SU-DHL-6 (cell line): ENCODE measurements around the gene STAMBPL1.

Experiments used
- H2AFZ ChIP-seq: fragments of 200-600 bp; sonication (generic); 2 replicates; pipeline ENCODE4 v1.6.1; 2014; ENCODE audit warnings: low read depth, mild to moderate bottlenecking, moderate library complexity, mixed read lengths, antibody characterized with exemption, low read length; ENCODE audit not compliant: severe bottlenecking
- H3F3A ChIP-seq: fragments of 200-600 bp; shearing (Covaris generic); 2 replicates; pipeline ENCODE4 v1.6.0; 2016; ENCODE audit warnings: antibody characterized with exemption, mild to moderate bottlenecking; ENCODE audit not compliant: insufficient read depth
- H3K27ac ChIP-seq: fragments of 200-600 bp; sonication (generic); 2 replicates; pipeline ENCODE4 v1.5.1; 2016; ENCODE audit warnings: low read depth, mild to moderate bottlenecking, low read length, moderate library complexity, mixed read lengths
- H3K27me3 ChIP-seq: fragments of 200-600 bp; sonication (generic), shearing (Covaris generic); 2 replicates; pipeline ENCODE4 v1.6.0; 2014; ENCODE audit warnings: mild to moderate bottlenecking, low read length
- H3K36me3 ChIP-seq: fragments of 200-600 bp; sonication (generic); 2 replicates; pipeline ENCODE4 v1.6.1; 2014; ENCODE audit warnings: mild to moderate bottlenecking, low read length, mixed read lengths
- H3K4me2 ChIP-seq: fragments of 300-600, 200-600 bp; shearing (Covaris generic), sonication (generic); 2 replicates; pipeline ENCODE4 v1.6.0; 2014; ENCODE audit warnings: low read length, low read depth, mild to moderate bottlenecking; ENCODE audit not compliant: poor library complexity, severe bottlenecking
- H3K4me3 ChIP-seq: fragments of 200-600 bp; sonication (generic); 2 replicates; pipeline ENCODE4 v1.5.1; 2014; ENCODE audit warnings: antibody characterized with exemption, low read length, mild to moderate bottlenecking, mixed read lengths; ENCODE audit not compliant: insufficient read depth, poor library complexity, severe bottlenecking
- H3K79me2 ChIP-seq: fragments of 200-600 bp; sonication (generic); 2 replicates; pipeline ENCODE4 v1.6.1; 2014; ENCODE audit warnings: mild to moderate bottlenecking, low read length, moderate library complexity; ENCODE audit not compliant: insufficient read depth
- H3K9ac ChIP-seq: fragments of 200-600 bp; sonication (generic); 2 replicates; pipeline ENCODE4 v1.7.0; 2014; ENCODE audit warnings: mild to moderate bottlenecking, low read length
- H3K9me2 ChIP-seq: fragments of 200-600 bp; sonication (generic); replicated peaks from 2 replicates; pipeline ENCODE4 v1.6.1; 2014; ENCODE audit warnings: low read length; ENCODE audit not compliant: insufficient read depth
- H3K9me3 ChIP-seq: fragments of 200-600 bp; sonication (generic); 2 replicates; pipeline ENCODE4 v1.6.1; 2014; ENCODE audit warnings: low read length, mixed read lengths; ENCODE audit not compliant: insufficient read depth
- H4K20me1 ChIP-seq: fragments of 200-600 bp; sonication (generic); 2 replicates; pipeline ENCODE4 v1.6.1; 2014; ENCODE audit warnings: low read depth, mild to moderate bottlenecking, antibody characterized with exemption, low read length, moderate library complexity, mixed read lengths
- CTCF ChIP-seq: fragments of 200-600 bp; sonication (generic); IDR thresholded peaks from one replicate; pipeline ENCODE4 v1.5.1; 2017; ENCODE audit warnings: antibody characterized with exemption, mild to moderate bottlenecking, low read length, moderate library complexity; ENCODE audit not compliant: insufficient read depth, poor library complexity, severe bottlenecking
- EZH2phosphoT487 ChIP-seq: fragments of 200-600 bp; sonication (generic), shearing (Covaris generic); conservative IDR thresholded peaks from 2 replicates; pipeline ENCODE4 v1.6.1; 2018; ENCODE audit warnings: mild to moderate bottlenecking, antibody characterized with exemption, low read length, moderate library complexity, mixed read lengths

Gene STAMBPL1

GRCh38 chr10:88899886-88900285 lies 19.8 kb downstream of the STAMBPL1 start:
- Histone ChIP-seq H3K36me3 (peaks cover 13% of the 10 kb centered on the region), H3K9me2 (no peaks in the 10 kb centered on the region), H3K9me3 (no peaks in the 10 kb centered on the region), H3K4me3 (no peak overlapping the region), H3K4me2 (no peak overlapping the region), H2AFZ (no peak overlapping the region), H3F3A (no peaks in the 10 kb centered on the region), H3K79me2 (0 out of 2 replicates have a peak, but pooled peaks cover 6% of the 10 kb centered on the region), H3K9ac (no peak overlapping the region), H3K27me3 (no peaks in the 10 kb centered on the region), H4K20me1 (no peaks in the 10 kb centered on the region), H3K27ac (no peak overlapping the region)
- no peak for TF ChIP-seq CTCF
- no peak for TF ChIP-seq EZH2phosphoT487

GRCh38 chr10:88901206-88901983 lies 21.4 kb downstream of the STAMBPL1 start:
- Histone ChIP-seq H3K9me3 (no peaks in the 10 kb centered on the region), H3K9ac (no peak overlapping the region), H2AFZ (no peak overlapping the region), H3K27me3 (no peaks in the 10 kb centered on the region), H3K4me2 (peak overlapping the region; percentile 30), H3K27ac (peak overlapping the region; percentile 63), H3K36me3 (peaks cover 13% of the 10 kb centered on the region), H3K4me3 (no peak overlapping the region), H3K9me2 (no peaks in the 10 kb centered on the region), H3F3A (no peaks in the 10 kb centered on the region), H3K79me2 (0 out of 2 replicates have a peak, but pooled peaks cover 6% of the 10 kb centered on the region), H4K20me1 (no peaks in the 10 kb centered on the region)
- no peak for TF ChIP-seq CTCF
- TF ChIP-seq EZH2phosphoT487: no peak

- H4K20me1 ChIP-seq: no peaks in the 10 kb centered on the region
- no peaks in the 10 kb centered on the region for H3K9me3 ChIP-seq
- H3K4me3 ChIP-seq: no peak overlapping the region
- H3K27me3 ChIP-seq: no peaks in the 10 kb centered on the region
- H3K79me2 ChIP-seq: 0 out of 2 replicates have a peak, but pooled peaks cover 6% of the 10 kb centered on the region
- H3F3A ChIP-seq: no peaks in the 10 kb centered on the region
- no peaks in the 10 kb centered on the region for H3K9me2 ChIP-seq
- H2AFZ ChIP-seq: no peak overlapping the region
- TF ChIP-seq CTCF (no peak), EZH2phosphoT487 (no peak)
- H3K9ac ChIP-seq: no peak overlapping the region
- peak overlapping the region; percentile 30 for H3K4me2 ChIP-seq
- H3K27ac ChIP-seq: peak overlapping the region; percentile 63
- H3K36me3 ChIP-seq: peaks cover 13% of the 10 kb centered on the region
Measured at GRCh38 chr10:88901984-88902789, 22.1 kb downstream of the STAMBPL1 start.
